Measurements from ENCODE around the gene LCE5A.

The LCE5A gene

GRCh38 chr1:152487871-152488270 lies 22.7 kb upstream of the LCE5A start:
- TF ChIP-seq ISL1 (CRISPR knock-in tag; IDR thresholded peaks at IDR 0.05) (no peak), GLIS3 (CRISPR knock-in tag; IDR thresholded peaks at IDR 0.05) (no peak), ZFP30 (CRISPR knock-in tag; IDR thresholded peaks at IDR 0.05) (no peak), CREB5 (CRISPR knock-in tag; IDR thresholded peaks at IDR 0.05; ENCODE audit: low read depth) (no peak), ZNF70 (CRISPR knock-in tag; IDR thresholded peaks at IDR 0.05) (no peak), ARNTL (CRISPR knock-in tag; IDR thresholded peaks at IDR 0.05; ENCODE audit: borderline replicate concordance, low read depth) (no peak), ESRRG (CRISPR knock-in tag; IDR thresholded peaks at IDR 0.05) (no peak), TOX (CRISPR knock-in tag; IDR thresholded peaks at IDR 0.05; ENCODE audit: borderline replicate concordance) (no peak), OSR1 (CRISPR knock-in tag; IDR thresholded peaks at IDR 0.05) (no peak), TSHZ2 (CRISPR knock-in tag; IDR thresholded peaks at IDR 0.05) (no peak), ZC3H10 (CRISPR knock-in tag; IDR thresholded peaks at IDR 0.05) (no peak), PPARA (CRISPR knock-in tag; IDR thresholded peaks at IDR 0.05; ENCODE audit: borderline replicate concordance) (no peak), POU6F1 (CRISPR knock-in tag; IDR thresholded peaks at IDR 0.05; ENCODE audit: borderline replicate concordance, low read depth) (no peak), TCF4 (CRISPR knock-in tag; IDR thresholded peaks at IDR 0.05; ENCODE audit: borderline replicate concordance) (no peak), SNAI2 (CRISPR knock-in tag; IDR thresholded peaks at IDR 0.05) (no peak), ZNF565 (CRISPR knock-in tag; conservative IDR thresholded peaks at IDR 0.05; ENCODE audit: low read depth) (no peak), CSDC2 (CRISPR knock-in tag; IDR thresholded peaks at IDR 0.05) (no peak)
- no peak for ATAC-seq

GRCh38 chr1:152491537-152491936 lies 19.1 kb upstream of the LCE5A start:
- ATAC-seq = 0 out of 3 replicates have a peak, but pooled peaks have one; percentile 32

GRCh38 chr1:152495066-152495675 lies 15.4 kb upstream of the LCE5A start:
- peak; percentile 88 for ATAC-seq
- TF ChIP-seq TSHZ2 (CRISPR knock-in tag; IDR thresholded peaks at IDR 0.05) (no peak), CSDC2 (CRISPR knock-in tag; IDR thresholded peaks at IDR 0.05) (no peak), ARNTL (CRISPR knock-in tag; IDR thresholded peaks at IDR 0.05; ENCODE audit: borderline replicate concordance, low read depth) (no peak), CREB5 (CRISPR knock-in tag; IDR thresholded peaks at IDR 0.05; ENCODE audit: low read depth) (no peak), ISL1 (CRISPR knock-in tag; IDR thresholded peaks at IDR 0.05) (no peak), RARB (CRISPR knock-in tag; IDR thresholded peaks at IDR 0.05) (no peak), ZC3H10 (CRISPR knock-in tag; IDR thresholded peaks at IDR 0.05) (no peak)

Measured in SK-N-SH treated with all-trans-retinoic acid at 6 μM for 48 hours (cell line).